ENCODE results near the gene SLC9A9.

SLC9A9 gene

DNA sequence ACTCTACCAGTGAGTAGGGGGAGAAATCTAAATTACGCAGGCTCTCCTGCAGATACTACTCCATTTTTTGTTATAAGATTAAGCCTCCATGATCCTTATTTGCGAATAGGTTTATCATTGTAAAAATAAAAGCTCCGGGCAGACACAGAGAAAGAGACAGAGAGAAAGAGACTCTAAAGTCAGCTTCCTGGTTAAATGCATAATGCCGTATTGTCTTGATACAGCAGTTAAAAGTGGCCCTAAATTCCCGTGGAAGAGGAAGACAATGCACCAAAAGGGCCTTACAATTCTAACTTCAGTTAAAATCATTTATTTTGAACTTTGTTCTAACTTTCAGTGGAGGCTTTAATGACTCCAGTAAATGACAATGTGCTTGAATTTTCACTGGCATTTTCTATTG is 98.3 kb downstream of the SLC9A9 start:
- no peak for TF ChIP-seq TCF4 (CRISPR knock-in tag; IDR thresholded peaks at IDR 0.05; ENCODE audit: borderline replicate concordance)
- TF ChIP-seq PPARA (CRISPR knock-in tag; IDR thresholded peaks at IDR 0.05; ENCODE audit: borderline replicate concordance): no peak
- TF ChIP-seq ZC3H10 (CRISPR knock-in tag; IDR thresholded peaks at IDR 0.05): no peak
- no peak for TF ChIP-seq RARB (CRISPR knock-in tag; IDR thresholded peaks at IDR 0.05)
- no peak for TF ChIP-seq BACH2 (CRISPR knock-in tag; IDR thresholded peaks at IDR 0.05; ENCODE audit: borderline replicate concordance)
- no peak for TF ChIP-seq CREB5 (CRISPR knock-in tag; IDR thresholded peaks at IDR 0.05; ENCODE audit: low read depth)
- no peak for TF ChIP-seq OSR1 (CRISPR knock-in tag; IDR thresholded peaks at IDR 0.05)
- no peak for TF ChIP-seq ARNTL (CRISPR knock-in tag; IDR thresholded peaks at IDR 0.05; ENCODE audit: borderline replicate concordance, low read depth)
- no peak for TF ChIP-seq SNAI2 (CRISPR knock-in tag; IDR thresholded peaks at IDR 0.05)
- TF ChIP-seq TSHZ2 (CRISPR knock-in tag; IDR thresholded peaks at IDR 0.05): no peak
- TF ChIP-seq ISL1 (CRISPR knock-in tag; IDR thresholded peaks at IDR 0.05): no peak
- TF ChIP-seq ZNF8 (CRISPR knock-in tag; IDR thresholded peaks at IDR 0.05): no peak
- TF ChIP-seq, protein P1, sequence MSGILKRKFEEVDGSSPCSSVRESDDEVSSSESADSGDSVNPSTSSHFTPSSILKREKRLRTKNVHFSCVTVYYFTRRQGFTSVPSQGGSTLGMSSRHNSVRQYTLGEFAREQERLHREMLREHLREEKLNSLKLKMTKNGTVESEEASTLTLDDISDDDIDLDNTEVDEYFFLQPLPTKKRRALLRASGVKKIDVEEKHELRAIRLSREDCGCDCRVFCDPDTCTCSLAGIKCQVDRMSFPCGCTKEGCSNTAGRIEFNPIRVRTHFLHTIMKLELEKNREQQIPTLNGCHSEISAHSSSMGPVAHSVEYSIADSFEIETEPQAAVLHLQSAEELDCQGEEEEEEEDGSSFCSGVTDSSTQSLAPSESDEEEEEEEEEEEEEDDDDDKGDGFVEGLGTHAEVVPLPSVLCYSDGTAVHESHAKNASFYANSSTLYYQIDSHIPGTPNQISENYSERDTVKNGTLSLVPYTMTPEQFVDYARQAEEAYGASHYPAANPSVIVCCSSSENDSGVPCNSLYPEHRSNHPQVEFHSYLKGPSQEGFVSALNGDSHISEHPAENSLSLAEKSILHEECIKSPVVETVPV (CRISPR knock-in tag; IDR thresholded peaks at IDR 0.05): no peak
- TF ChIP-seq, protein P2, sequence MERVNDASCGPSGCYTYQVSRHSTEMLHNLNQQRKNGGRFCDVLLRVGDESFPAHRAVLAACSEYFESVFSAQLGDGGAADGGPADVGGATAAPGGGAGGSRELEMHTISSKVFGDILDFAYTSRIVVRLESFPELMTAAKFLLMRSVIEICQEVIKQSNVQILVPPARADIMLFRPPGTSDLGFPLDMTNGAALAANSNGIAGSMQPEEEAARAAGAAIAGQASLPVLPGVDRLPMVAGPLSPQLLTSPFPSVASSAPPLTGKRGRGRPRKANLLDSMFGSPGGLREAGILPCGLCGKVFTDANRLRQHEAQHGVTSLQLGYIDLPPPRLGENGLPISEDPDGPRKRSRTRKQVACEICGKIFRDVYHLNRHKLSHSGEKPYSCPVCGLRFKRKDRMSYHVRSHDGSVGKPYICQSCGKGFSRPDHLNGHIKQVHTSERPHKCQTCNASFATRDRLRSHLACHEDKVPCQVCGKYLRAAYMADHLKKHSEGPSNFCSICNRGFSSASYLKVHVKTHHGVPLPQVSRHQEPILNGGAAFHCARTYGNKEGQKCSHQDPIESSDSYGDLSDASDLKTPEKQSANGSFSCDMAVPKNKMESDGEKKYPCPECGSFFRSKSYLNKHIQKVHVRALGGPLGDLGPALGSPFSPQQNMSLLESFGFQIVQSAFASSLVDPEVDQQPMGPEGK (CRISPR knock-in tag; IDR thresholded peaks at IDR 0.05; ENCODE audit: borderline replicate concordance): no peak
- TF ChIP-seq ZNF565 (CRISPR knock-in tag; conservative IDR thresholded peaks at IDR 0.05; ENCODE audit: low read depth): no peak
- TF ChIP-seq ZFP30 (CRISPR knock-in tag; IDR thresholded peaks at IDR 0.05): no peak
- no peak for TF ChIP-seq GLIS3 (CRISPR knock-in tag; IDR thresholded peaks at IDR 0.05)
- no peak for ATAC-seq

DNA sequence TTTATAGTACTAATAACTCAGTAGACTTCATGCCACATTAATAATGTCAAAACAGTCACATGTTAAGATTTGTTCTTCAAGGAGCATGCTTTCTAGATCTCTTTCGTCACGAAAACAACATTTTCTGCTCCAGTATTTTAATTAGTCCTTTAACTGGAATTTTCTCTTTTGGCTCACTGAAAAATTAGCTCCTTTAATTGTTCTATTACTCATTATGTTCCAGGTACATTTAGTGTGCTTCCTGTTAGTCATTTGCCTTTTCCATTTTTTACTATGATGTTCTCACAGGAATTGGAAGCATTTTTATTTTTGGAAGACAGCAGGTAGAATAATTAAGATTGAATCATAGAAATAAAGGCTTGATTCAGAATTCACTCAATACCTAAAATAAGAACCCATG is 111.2 kb downstream of the SLC9A9 start:
- no peak for ATAC-seq
- TF ChIP-seq ZC3H10 (CRISPR knock-in tag; IDR thresholded peaks at IDR 0.05) (no peak), RARB (CRISPR knock-in tag; IDR thresholded peaks at IDR 0.05) (no peak), ARNTL (CRISPR knock-in tag; IDR thresholded peaks at IDR 0.05; ENCODE audit: borderline replicate concordance, low read depth) (no peak)
- TF ChIP-seq, protein P3, sequence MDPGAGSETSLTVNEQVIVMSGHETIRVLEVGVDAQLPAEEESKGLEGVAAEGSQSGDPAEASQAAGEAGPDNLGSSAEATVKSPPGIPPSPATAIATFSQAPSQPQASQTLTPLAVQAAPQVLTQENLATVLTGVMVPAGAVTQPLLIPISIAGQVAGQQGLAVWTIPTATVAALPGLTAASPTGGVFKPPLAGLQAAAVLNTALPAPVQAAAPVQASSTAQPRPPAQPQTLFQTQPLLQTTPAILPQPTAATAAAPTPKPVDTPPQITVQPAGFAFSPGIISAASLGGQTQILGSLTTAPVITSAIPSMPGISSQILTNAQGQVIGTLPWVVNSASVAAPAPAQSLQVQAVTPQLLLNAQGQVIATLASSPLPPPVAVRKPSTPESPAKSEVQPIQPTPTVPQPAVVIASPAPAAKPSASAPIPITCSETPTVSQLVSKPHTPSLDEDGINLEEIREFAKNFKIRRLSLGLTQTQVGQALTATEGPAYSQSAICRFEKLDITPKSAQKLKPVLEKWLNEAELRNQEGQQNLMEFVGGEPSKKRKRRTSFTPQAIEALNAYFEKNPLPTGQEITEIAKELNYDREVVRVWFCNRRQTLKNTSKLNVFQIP (CRISPR knock-in tag; IDR thresholded peaks at IDR 0.05; ENCODE audit: borderline replicate concordance, low read depth): no peak
- TF ChIP-seq, protein P1 (CRISPR knock-in tag; IDR thresholded peaks at IDR 0.05): no peak
